WTC11 (cell line): Measurements from ENCODE around the gene AREL1.

Experiments used
- ATF3 ChIP-seq: sonication (generic); formaldehyde crosslinking; conservative IDR thresholded peaks from 2 replicates; pipeline ENCODE4 v1.8.1; 2022; ENCODE audit warnings: mild to moderate bottlenecking, missing genetic modification reagents
- CTCF ChIP-seq: fragments of 200-600 bp; IDR thresholded peaks from 2 replicates; pipeline ENCODE4 v1.8.0; 2022; ENCODE audit warnings: antibody characterized with exemption
- E2F1 ChIP-seq: sonication (generic); formaldehyde crosslinking; IDR thresholded peaks from 2 replicates; pipeline ENCODE4 v1.8.0; 2022; ENCODE audit warnings: mild to moderate bottlenecking, missing genetic modification reagents
- ELF4 ChIP-seq: sonication (generic); formaldehyde crosslinking; IDR thresholded peaks from 2 replicates; pipeline ENCODE4 v1.8.1; 2022; ENCODE audit warnings: low read depth, mild to moderate bottlenecking, moderate library complexity, missing genetic modification reagents
- ETV6 ChIP-seq: sonication (generic); formaldehyde crosslinking; IDR thresholded peaks from 2 replicates; pipeline ENCODE4 v1.8.1; 2022; ENCODE audit warnings: mild to moderate bottlenecking, missing genetic modification reagents
- GABPB1 ChIP-seq: sonication (generic); formaldehyde crosslinking; IDR thresholded peaks from 2 replicates; pipeline ENCODE4 v1.8.1; 2023; ENCODE audit warnings: mild to moderate bottlenecking, missing genetic modification reagents
- IRF2 ChIP-seq: sonication (generic); formaldehyde crosslinking; IDR thresholded peaks from 2 replicates; pipeline ENCODE4 v1.8.0; 2022; ENCODE audit warnings: low read depth, missing genetic modification reagents, borderline replicate concordance
- KAT7 ChIP-seq: sonication (generic); formaldehyde crosslinking; IDR thresholded peaks from 2 replicates; pipeline ENCODE4 v1.8.1; 2023; ENCODE audit warnings: missing genetic modification reagents, mild to moderate bottlenecking, borderline replicate concordance
- MAX ChIP-seq: sonication (generic); formaldehyde crosslinking; IDR thresholded peaks from 2 replicates; pipeline ENCODE4 v1.8.0; 2022; ENCODE audit warnings: mild to moderate bottlenecking, missing genetic modification reagents
- MXD4 ChIP-seq: fragments of 250-450 bp; sonication (Bioruptor Pico); IDR thresholded peaks from 2 replicates; pipeline ENCODE4 v1.8.0; 2021; ENCODE audit warnings: mild to moderate bottlenecking, moderate library complexity, borderline replicate concordance
- ZNF219 ChIP-seq: sonication (generic); formaldehyde crosslinking; IDR thresholded peaks from 2 replicates; pipeline ENCODE4 v1.8.0; 2023; ENCODE audit warnings: missing genetic modification reagents, mild to moderate bottlenecking, borderline replicate concordance

- TF ChIP-seq CTCF (no peak), ETV6 (CRISPR knock-in tag) (no peak), ELF4 (no peak), GABPB1 (no peak), KAT7 (CRISPR knock-in tag) (no peak), MAX (CRISPR knock-in tag) (no peak), MXD4 (CRISPR knock-in tag) (no peak), ZNF219 (CRISPR knock-in tag) (no peak), IRF2 (CRISPR knock-in tag) (no peak), ATF3 (CRISPR knock-in tag) (no peak), E2F1 (CRISPR knock-in tag) (no peak)
Observed at GRCh38 chr14:74697543-74697942, 15.3 kb downstream of the AREL1 start.
